Mucosa of descending colon (tissue), 3 donors: ENCODE data around the gene TMEM116. TPM values are rescaled to one million over a fixed set of nuclear protein-coding genes. Genes with fewer than 3 reads are reported as not detected.
"Not testable (repeated sequence)": the region's sequence is repeated elsewhere in the genome, so short reads cannot be mapped to it uniquely, and the experiment has no call there.

ENCODE experiments used
- ATAC-seq: fragments of 200-7000 bp; cut with Tn5 transposase; one replicate; pipeline ENCODE4 v1.9.1; 2020; ENCODE audit warnings: mild to moderate bottlenecking, moderate library complexity
- DNase-seq, 3 donors: peaks; one replicate each; pipeline ENCODE4 v3.0.0-alpha.2; 2020
- H3K36me3 ChIP-seq: fragments of 200-600 bp; one replicate; pipeline ENCODE4 v1.8.0; 2021; ENCODE audit warnings: low read depth, mild to moderate bottlenecking
- H3K4me1 ChIP-seq: fragments of 200-600 bp; one replicate; pipeline ENCODE4 v1.8.0; 2021; ENCODE audit warnings: low read depth, mild to moderate bottlenecking
- H3K4me3 ChIP-seq: fragments of 200-600 bp; one replicate; pipeline ENCODE4 v1.8.0; 2021; ENCODE audit warnings: mild to moderate bottlenecking
- H3K9me3 ChIP-seq: fragments of 200-600 bp; one replicate; pipeline ENCODE4 v1.8.0; 2021; ENCODE audit warnings: mild to moderate bottlenecking
- intact Hi-C, 2 donors: fragments of 100-400 bp; cut with DNase I in 1 of 2; cut with micrococcal nuclease in 1 of 2; formaldehyde crosslinking; loops; one replicate each; pipeline versions ENCODE4 v1.11.0 to v1.11.1; 2022; cut with DNase I, micrococcal nuclease
- total RNA-seq, 3 donors: library from RNA; stranded (reverse); fragmentation: NEBNext Ultra II Directional in 2 of 3; extraction: Animal tissue kit (Norgen Biotek cat#: 25700) in 2 of 3; gene quantifications; one replicate each; pipeline versions ENCODE4 v1.2.1 to v1.2.4, GENCODE V29; 2021 to 2023
- TF ChIP-seq, protein P1 (sequence below): fragments of 200-600 bp; IDR thresholded peaks from one replicate; pipeline ENCODE4 v1.8.0; 2022; ENCODE audit warnings: antibody characterized with exemption, mild to moderate bottlenecking
- donor health status: DM: no; HTN: no; CAD: no; lungs with moderate emphysema.
- donor health status: DM: no; HTN: no; CAD: no.
- donor health status: DM: no; HTN: yes; CAD: no.

Gene TMEM116
- total RNA-seq, 3 donors from 2014 or later = 11.2 to 12.5 (median 11.4) TPM

DNA sequence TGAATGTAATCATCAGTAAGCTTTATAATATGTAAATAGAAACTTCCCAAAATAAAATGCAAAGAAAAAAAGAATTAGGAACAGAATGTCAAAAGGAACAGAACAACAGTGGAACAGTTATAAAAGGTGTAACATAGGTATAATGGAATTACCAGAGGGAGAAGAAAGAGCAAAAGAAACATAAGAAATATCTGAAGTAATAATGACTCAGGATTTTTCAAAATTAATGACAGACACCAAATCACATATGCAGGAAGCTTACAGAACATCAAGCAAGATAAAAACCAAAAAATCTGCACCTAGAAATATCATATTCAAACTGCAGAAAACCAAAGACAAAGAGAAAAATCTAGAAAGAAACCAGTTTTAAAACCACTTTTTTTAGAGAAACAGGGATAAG is 36.1 kb downstream of the TMEM116 start:
- TF ChIP-seq, protein P1, sequence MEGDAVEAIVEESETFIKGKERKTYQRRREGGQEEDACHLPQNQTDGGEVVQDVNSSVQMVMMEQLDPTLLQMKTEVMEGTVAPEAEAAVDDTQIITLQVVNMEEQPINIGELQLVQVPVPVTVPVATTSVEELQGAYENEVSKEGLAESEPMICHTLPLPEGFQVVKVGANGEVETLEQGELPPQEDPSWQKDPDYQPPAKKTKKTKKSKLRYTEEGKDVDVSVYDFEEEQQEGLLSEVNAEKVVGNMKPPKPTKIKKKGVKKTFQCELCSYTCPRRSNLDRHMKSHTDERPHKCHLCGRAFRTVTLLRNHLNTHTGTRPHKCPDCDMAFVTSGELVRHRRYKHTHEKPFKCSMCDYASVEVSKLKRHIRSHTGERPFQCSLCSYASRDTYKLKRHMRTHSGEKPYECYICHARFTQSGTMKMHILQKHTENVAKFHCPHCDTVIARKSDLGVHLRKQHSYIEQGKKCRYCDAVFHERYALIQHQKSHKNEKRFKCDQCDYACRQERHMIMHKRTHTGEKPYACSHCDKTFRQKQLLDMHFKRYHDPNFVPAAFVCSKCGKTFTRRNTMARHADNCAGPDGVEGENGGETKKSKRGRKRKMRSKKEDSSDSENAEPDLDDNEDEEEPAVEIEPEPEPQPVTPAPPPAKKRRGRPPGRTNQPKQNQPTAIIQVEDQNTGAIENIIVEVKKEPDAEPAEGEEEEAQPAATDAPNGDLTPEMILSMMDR = no peak
- Histone ChIP-seq H3K4me3 (no peak overlapping the region), H3K9me3 (no peaks in the 10 kb centered on the region), H3K4me1 (no peaks in the 10 kb centered on the region), H3K36me3 (no peaks in the 10 kb centered on the region)
- ATAC-seq (no peak), DNase-seq (no peak)
- intact Hi-C loops = no loop called here

DNA sequence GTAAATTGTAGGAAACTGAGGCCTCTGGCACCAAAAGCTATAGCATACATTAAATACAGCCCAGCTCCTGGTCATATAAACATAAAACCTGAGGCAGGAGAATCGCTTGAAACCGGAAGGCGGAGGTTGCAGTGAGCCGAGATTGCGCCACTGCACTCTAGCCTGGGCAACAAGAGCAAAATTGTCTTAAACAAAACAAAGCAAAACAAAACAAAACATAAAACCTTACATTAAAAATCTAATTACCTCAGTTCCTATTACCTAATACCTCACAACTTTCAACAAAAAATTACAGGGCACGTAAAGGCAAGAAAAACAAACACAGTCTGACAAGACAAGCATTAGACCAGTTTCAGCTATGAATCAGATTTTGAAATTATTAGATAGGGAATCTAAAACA is 36.7 kb downstream of the TMEM116 start:
- intact Hi-C loops = no loop called here
- Histone ChIP-seq H3K4me3 (no peak overlapping the region), H3K9me3 (peaks cover 4% of the 10 kb centered on the region), H3K4me1 (no peaks in the 10 kb centered on the region), H3K36me3 (no peaks in the 10 kb centered on the region)
- no peak for DNase-seq
- ATAC-seq = no peak
- TF ChIP-seq, protein P1 = no peak

DNA sequence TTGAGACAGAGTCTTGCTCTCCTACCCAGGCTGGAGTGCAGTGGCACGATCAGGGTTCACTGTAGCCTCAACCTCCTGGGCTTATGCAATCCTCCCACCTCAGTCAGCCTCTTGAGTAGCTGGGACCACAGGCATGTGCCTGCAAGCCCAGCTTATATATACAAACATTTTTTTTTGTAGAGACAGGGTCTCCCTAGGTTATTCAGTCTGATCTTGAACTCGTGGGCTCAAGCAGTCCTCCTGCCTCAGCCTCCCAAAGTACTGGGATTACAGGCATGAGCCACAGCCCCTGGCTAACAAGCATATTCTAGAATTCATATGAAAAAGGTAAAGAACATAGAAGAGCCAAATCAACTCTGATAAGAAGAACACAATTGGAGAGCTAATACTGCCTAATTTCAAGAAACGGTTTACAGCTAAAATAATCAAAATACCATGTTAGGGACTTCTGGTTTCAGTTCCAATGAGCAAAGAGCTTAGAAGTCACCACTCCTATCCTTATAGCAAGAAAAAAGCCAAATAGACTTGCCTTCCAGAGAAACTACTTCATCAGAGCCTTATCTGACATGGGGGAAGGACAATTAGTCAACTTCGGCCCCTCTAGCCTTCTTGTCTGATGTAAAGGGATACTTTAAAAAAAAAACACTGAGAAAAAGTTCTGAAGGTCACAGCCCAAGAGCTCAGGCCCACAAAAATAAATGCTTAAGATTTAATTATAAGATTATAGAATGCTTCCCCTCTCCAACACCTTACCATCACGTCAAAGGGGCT is 37.6 kb downstream of the TMEM116 start:
- ATAC-seq = no peak
- Histone ChIP-seq H3K36me3 (no peaks in the 10 kb centered on the region), H3K4me3 (no peak overlapping the region), H3K4me1 (no peaks in the 10 kb centered on the region), H3K9me3 (peaks cover 12% of the 10 kb centered on the region)
- TF ChIP-seq, protein P1 = no peak
- DNase-seq = no peak
- intact Hi-C loops = no loop called here

DNA sequence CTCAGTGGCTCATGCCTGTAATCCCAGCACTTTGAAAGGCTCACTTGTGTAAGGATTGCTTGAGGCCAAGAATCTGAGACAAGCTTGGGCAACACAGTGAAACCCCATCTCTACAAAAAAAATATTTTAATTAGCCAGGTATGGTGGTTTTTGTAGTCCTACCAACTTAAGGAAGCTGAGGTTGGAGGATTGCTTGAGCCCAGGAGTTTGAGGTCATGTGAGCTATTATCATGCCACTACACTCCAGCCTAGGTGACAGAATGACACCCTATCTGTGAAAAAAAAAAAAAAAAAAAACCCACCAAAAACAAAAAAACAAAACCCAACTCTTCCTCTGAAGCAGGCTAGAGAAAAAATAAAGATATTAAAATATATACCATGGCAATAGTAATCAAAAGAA is 41.2 kb downstream of the TMEM116 start:
- Histone ChIP-seq H3K4me3 (no peak overlapping the region), H3K36me3 (no peaks in the 10 kb centered on the region), H3K9me3 (peaks cover 19% of the 10 kb centered on the region), H3K4me1 (no peaks in the 10 kb centered on the region)
- DNase-seq (no peak), ATAC-seq (no peak)
- TF ChIP-seq, protein P1 = no peak
- intact Hi-C loops = no loop called here

DNA sequence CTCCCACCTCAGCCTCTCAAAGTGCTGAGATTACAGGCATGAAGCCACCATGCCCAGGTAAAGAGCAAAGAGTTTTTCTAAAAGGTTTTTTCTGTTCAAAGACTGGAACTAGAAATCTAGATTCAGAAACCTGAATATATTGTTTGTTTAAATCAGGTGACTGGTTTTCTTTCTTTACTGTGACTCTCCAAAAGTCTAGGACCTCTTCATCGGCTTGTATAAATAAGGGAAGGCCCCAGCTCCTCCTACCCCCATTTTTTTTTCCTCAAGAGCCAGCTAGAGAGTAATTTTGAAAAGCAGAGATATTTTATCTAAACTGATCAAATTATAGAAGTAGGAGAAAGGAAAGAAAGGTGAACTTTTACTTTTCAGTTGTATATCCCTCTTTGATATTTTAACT is 48.0 kb downstream of the TMEM116 start:
- no peak for DNase-seq
- Histone ChIP-seq H3K4me3 (no peak overlapping the region), H3K4me1 (no peaks in the 10 kb centered on the region), H3K36me3 (no peaks in the 10 kb centered on the region), H3K9me3 (peaks cover 3% of the 10 kb centered on the region)
- intact Hi-C loops = no loop called here
- TF ChIP-seq, protein P1 = no peak
- ATAC-seq = no peak

DNA sequence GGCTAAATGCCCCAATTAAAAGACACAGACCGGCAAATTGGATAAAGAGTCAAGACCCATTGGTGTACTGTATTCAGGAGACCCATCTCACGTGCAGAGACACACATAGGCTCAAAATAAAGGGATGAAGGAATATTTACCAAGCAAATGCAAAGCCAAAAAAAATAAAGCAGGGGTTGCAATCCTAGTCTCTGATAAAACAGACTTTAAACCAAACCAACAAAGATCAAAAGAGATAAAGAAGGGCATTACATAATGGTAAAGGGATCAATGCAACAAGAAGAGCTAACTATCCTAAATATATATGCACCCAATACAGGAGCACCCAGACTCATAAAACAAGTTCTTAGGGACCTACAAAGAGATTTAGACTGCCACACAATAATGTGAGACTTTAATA is 53.4 kb downstream of the TMEM116 start:
- H3K36me3 ChIP-seq, H3K9me3 ChIP-seq, intact Hi-C loops, H3K4me3 ChIP-seq, H3K4me1 ChIP-seq, ATAC-seq, DNase-seq: not testable (repeated sequence)

DNA sequence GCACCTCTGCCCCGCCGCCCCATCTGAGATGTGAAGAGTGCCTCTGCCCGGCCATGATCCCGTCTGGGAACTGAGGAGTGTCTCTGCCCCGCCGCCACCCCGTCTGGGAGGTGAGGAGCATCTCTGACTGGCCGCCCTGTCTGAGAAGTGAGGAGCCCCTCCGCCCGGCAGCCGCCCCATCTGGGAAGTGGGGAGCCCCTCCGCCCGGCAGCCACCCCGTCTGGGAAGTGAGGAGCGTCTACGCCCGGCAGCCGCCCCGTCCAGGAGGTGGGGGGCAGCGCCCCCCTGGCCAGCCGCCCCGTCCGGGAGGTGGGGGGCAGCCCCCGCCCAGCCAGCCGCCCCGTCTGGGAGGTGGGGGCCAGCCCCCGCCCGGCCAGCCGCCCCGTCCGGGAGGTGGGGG is 55.7 kb downstream of the TMEM116 start:
- H3K4me1 ChIP-seq, H3K36me3 ChIP-seq, intact Hi-C loops, H3K4me3 ChIP-seq, DNase-seq, H3K9me3 ChIP-seq, ATAC-seq: not testable (repeated sequence)
